ENCODE data around the gene PABPN1L.

The PABPN1L gene

GRCh38 chr16:88846088-88846487 lies 20.4 kb downstream of the PABPN1L start:
- DNase-seq: no peak

GRCh38 chr16:88844419-88845036 lies 21.9 kb downstream of the PABPN1L start:
- no peak for DNase-seq

- no peak for DNase-seq
Measured at GRCh38 chr16:88843256-88843655, 23.2 kb downstream of the PABPN1L start.

GRCh38 chr16:88842806-88843205 lies 23.7 kb downstream of the PABPN1L start:
- no peak for DNase-seq

GRCh38 chr16:88842308-88842756 lies 24.1 kb downstream of the PABPN1L start:
- DNase-seq: no peak

GRCh38 chr16:88841521-88842307 lies 24.7 kb downstream of the PABPN1L start:
- no peak for DNase-seq

GRCh38 chr16:88840600-88841215 lies 25.8 kb downstream of the PABPN1L start:
- DNase-seq: no peak

- DNase-seq: no peak
Measured at GRCh38 chr16:88839745-88840599, 26.5 kb downstream of the PABPN1L start.

GRCh38 chr16:88839026-88839529 lies 27.4 kb downstream of the PABPN1L start:
- no peak for DNase-seq

GRCh38 chr16:88838566-88838965 lies 27.9 kb downstream of the PABPN1L start:
- no peak for DNase-seq

- DNase-seq: no peak
Measured at GRCh38 chr16:88837806-88838205, 28.7 kb downstream of the PABPN1L start.

- no peak for DNase-seq
Measured at GRCh38 chr16:88836791-88837190, 29.7 kb downstream of the PABPN1L start.

- DNase-seq: no peak
Measured at GRCh38 chr16:88835818-88836217, 30.6 kb downstream of the PABPN1L start.

- no peak for DNase-seq
Measured at GRCh38 chr16:88835383-88835782, 31.1 kb downstream of the PABPN1L start.

- no peak for DNase-seq
Measured at GRCh38 chr16:88834670-88835069, 31.8 kb downstream of the PABPN1L start.

- DNase-seq: no peak
Measured at GRCh38 chr16:88833086-88833485, 33.4 kb downstream of the PABPN1L start.

- no peak for DNase-seq
Measured at GRCh38 chr16:88831838-88832237, 34.6 kb downstream of the PABPN1L start.

- no peak for DNase-seq
Measured at GRCh38 chr16:88830783-88831182, 35.7 kb downstream of the PABPN1L start.

- no peak for DNase-seq
Measured at GRCh38 chr16:88830258-88830657, 36.2 kb downstream of the PABPN1L start.

- no peak for DNase-seq
Measured at GRCh38 chr16:88828711-88829110, 37.7 kb downstream of the PABPN1L start.

GRCh38 chr16:88827727-88828126 lies 38.7 kb downstream of the PABPN1L start:
- DNase-seq: no peak

- DNase-seq: no peak
Measured at GRCh38 chr16:88826070-88826840, 40.2 kb downstream of the PABPN1L start.
